HepG2 (cell line): Measurements from ENCODE around the gene TANC1. TPM values are rescaled to one million over a fixed set of nuclear protein-coding genes. Genes with fewer than 3 reads are reported as not detected.
A peak's percentile ranks its signal among the peaks of the same experiment; 100 is the strongest.

Experiments used
- CHD2 ChIP-seq: IDR thresholded peaks from 2 replicates; pipeline ENCODE4 v1.6.1; 2011; ENCODE audit warnings: low read depth, low read length, improper control_type of control experiment
- FLYWCH1 ChIP-seq: sonication (generic); formaldehyde crosslinking; IDR thresholded peaks from 2 replicates; pipeline ENCODE4 v1.8.1; 2023; ENCODE audit warnings: mild to moderate bottlenecking, missing genetic modification reagents
- ISL2 ChIP-seq: sonication (generic); formaldehyde crosslinking; IDR thresholded peaks from 2 replicates; pipeline ENCODE4 v1.5.0; 2020; ENCODE audit warnings: missing genetic modification reagents
- MAFG ChIP-seq: sonication (generic); formaldehyde crosslinking; IDR thresholded peaks from 2 replicates; pipeline ENCODE4 v1.5.1; 2020; ENCODE audit warnings: mild to moderate bottlenecking, missing genetic modification reagents
- MYC ChIP-seq: sonication (generic); formaldehyde crosslinking; IDR thresholded peaks from 2 replicates; pipeline ENCODE4 v1.9.0; 2021; ENCODE audit warnings: missing genetic modification reagents, borderline replicate concordance
- NCOA1 ChIP-seq: sonication (generic); formaldehyde crosslinking; IDR thresholded peaks from 2 replicates; pipeline ENCODE4 v1.9.0; 2021; ENCODE audit warnings: missing genetic modification reagents
- POLR2G ChIP-seq: fragments of 200-400 bp; formaldehyde crosslinking; IDR thresholded peaks from 2 replicates; pipeline ENCODE4 v1.6.1; 2018; ENCODE audit warnings: mild to moderate bottlenecking, low read depth, low read length, moderate library complexity
- RBM39 ChIP-seq: fragments of 200-400 bp; formaldehyde crosslinking; IDR thresholded peaks from one replicate; pipeline ENCODE4 v1.6.1; 2018; ENCODE audit warnings: antibody characterized with exemption, mild to moderate bottlenecking, low read depth, low read length; ENCODE audit not compliant: poor library complexity, severe bottlenecking
- RFX3 ChIP-seq: IDR thresholded peaks from 2 replicates; pipeline ENCODE4 v1.6.1; 2016; ENCODE audit warnings: missing biosample characterization, missing genetic modification reagents
- SIX4 ChIP-seq: sonication (generic); formaldehyde crosslinking; IDR thresholded peaks from 2 replicates; pipeline ENCODE4 v1.4.0; 2020; ENCODE audit warnings: missing genetic modification reagents
- SP4 ChIP-seq: sonication (generic); formaldehyde crosslinking; IDR thresholded peaks from 2 replicates; pipeline ENCODE4 v1.8.1; 2023; ENCODE audit warnings: mild to moderate bottlenecking, missing genetic modification reagents
- YEATS2 ChIP-seq: sonication (generic); formaldehyde crosslinking; IDR thresholded peaks from 2 replicates; pipeline ENCODE4 v1.4.0; 2020; ENCODE audit warnings: missing genetic modification reagents, borderline replicate concordance
- ZFP37 ChIP-seq: sonication (generic); formaldehyde crosslinking; IDR thresholded peaks from 2 replicates; pipeline ENCODE4 v1.4.0; 2020; ENCODE audit warnings: missing genetic modification reagents, borderline replicate concordance
- ZFP41 ChIP-seq: sonication (generic); formaldehyde crosslinking; IDR thresholded peaks from 2 replicates; pipeline ENCODE4 v1.4.0; 2020; ENCODE audit warnings: mild to moderate bottlenecking, missing genetic modification reagents, borderline replicate concordance
- ZKSCAN8 ChIP-seq: IDR thresholded peaks from 2 replicates; pipeline ENCODE4 v1.6.1; 2016; ENCODE audit warnings: borderline replicate concordance, missing genetic modification reagents, missing compliant biosample characterization
- ZNF598 ChIP-seq: sonication (generic); formaldehyde crosslinking; IDR thresholded peaks from 2 replicates; pipeline ENCODE4 v1.5.1; 2020; ENCODE audit warnings: mild to moderate bottlenecking, missing genetic modification reagents, borderline replicate concordance
- polyA plus RNA-seq, 8 experiments: library from polyadenylated mRNA; depleted of rRNA in 3 of 8; stranded (reverse) in 7 of 8; unstranded in 1 of 8; fragments of >200 nt; fragmentation: Illumina TruSeq in 4 of 8; extraction: Trizol in 4 of 8; gene quantifications; 2 replicates each; pipeline versions ENCODE4 v1.2.1 to v1.2.3, GENCODE V29; 2011 to 2016; ENCODE audit warnings: low read depth in 4 of 8, missing spikeins in 1 of 8, mixed read lengths in 1 of 8; ENCODE audit not compliant: insufficient read depth in 1 of 8
- total RNA-seq, 5 experiments: library from RNA; depleted of rRNA; stranded (reverse); fragments of >200 nt; fragmentation: Illumina TruSeq; extraction: Trizol; gene quantifications; 2 replicates each; pipeline ENCODE4 v1.2.3, GENCODE V29; 2016; ENCODE audit warnings: low read depth in 1 of 5
- TF ChIP-seq, protein P1 (sequence below): sonication (generic); formaldehyde crosslinking; IDR thresholded peaks from 2 replicates; pipeline ENCODE4 v1.9.0; 2021; ENCODE audit warnings: missing genetic modification reagents, borderline replicate concordance
- TF ChIP-seq, protein P2 (sequence below): sonication (generic); formaldehyde crosslinking; IDR thresholded peaks from 2 replicates; pipeline ENCODE4 v1.5.0; 2020; ENCODE audit warnings: missing genetic modification reagents, mild to moderate bottlenecking, borderline replicate concordance
- TF ChIP-seq, protein P3 (sequence below): sonication (generic); formaldehyde crosslinking; IDR thresholded peaks from 2 replicates; pipeline ENCODE4 v1.5.0; 2020; ENCODE audit warnings: missing genetic modification reagents, mild to moderate bottlenecking, borderline replicate concordance
- TF ChIP-seq, protein P4 (sequence below): sonication (generic); formaldehyde crosslinking; IDR thresholded peaks from 2 replicates; pipeline ENCODE4 v1.8.0; 2022; ENCODE audit warnings: low read depth, missing genetic modification reagents
- TF ChIP-seq, protein P5 (sequence below): sonication (generic); formaldehyde crosslinking; IDR thresholded peaks from 2 replicates; pipeline ENCODE4 v1.4.0; 2020; ENCODE audit warnings: mild to moderate bottlenecking, low read depth, missing genetic modification reagents
- TF ChIP-seq, protein P6 (sequence below): IDR thresholded peaks from 2 replicates; pipeline ENCODE4 v1.6.1; 2016; ENCODE audit warnings: mild to moderate bottlenecking, missing biosample characterization, missing genetic modification reagents

The TANC1 gene
- total and polyA plus RNA-seq, 2 of the 13 experiments (the other 11 are each of a cell fraction or from before 2014, with no cell fraction given): 2.3 to 5.6 TPM

DNA sequence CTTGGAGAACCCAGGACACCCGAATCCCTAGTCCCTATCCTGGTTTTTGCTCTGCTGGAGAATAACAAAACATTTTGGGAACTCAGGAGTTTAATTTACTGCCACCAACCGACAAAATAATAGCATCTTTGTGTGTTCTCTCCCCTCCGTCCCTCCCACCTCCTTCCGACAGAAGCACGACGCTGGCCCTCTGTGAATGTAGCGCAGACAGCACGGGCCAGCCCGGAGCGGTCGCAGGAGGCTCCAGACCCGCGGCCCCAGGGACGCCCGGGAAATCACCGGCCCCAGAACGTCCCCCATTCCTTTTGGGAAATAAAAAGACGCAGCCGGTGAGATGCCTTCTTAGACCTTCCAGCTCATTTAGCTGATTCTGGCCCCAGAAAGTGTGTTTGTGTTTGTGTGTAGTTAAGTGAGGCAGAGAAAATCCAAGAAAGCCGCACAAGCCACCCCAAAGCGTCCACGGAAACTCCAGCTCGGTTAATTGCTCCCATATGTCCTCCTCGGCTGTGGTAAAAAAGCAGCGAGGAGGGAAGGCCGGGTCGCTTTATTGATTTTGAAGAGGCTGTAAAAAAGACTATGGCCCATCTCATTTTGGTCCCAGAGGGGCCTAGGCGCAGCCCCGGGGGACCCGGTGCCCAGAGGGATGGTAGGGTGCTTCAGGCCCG lies 577 bp upstream of the TANC1 start (continued):
- TF ChIP-seq, protein P1, sequence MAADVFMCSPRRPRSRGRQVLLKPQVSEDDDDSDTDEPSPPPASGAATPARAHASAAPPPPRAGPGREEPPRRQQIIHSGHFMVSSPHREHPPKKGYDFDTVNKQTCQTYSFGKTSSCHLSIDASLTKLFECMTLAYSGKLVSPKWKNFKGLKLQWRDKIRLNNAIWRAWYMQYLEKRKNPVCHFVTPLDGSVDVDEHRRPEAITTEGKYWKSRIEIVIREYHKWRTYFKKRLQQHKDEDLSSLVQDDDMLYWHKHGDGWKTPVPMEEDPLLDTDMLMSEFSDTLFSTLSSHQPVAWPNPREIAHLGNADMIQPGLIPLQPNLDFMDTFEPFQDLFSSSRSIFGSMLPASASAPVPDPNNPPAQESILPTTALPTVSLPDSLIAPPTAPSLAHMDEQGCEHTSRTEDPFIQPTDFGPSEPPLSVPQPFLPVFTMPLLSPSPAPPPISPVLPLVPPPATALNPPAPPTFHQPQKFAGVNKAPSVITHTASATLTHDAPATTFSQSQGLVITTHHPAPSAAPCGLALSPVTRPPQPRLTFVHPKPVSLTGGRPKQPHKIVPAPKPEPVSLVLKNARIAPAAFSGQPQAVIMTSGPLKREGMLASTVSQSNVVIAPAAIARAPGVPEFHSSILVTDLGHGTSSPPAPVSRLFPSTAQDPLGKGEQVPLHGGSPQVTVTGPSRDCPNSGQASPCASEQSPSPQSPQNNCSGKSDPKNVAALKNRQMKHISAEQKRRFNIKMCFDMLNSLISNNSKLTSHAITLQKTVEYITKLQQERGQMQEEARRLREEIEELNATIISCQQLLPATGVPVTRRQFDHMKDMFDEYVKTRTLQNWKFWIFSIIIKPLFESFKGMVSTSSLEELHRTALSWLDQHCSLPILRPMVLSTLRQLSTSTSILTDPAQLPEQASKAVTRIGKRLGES (CRISPR knock-in tag): 0 out of 2 replicates have a peak, but pooled peaks have one; percentile 3
- TF ChIP-seq, protein P2, sequence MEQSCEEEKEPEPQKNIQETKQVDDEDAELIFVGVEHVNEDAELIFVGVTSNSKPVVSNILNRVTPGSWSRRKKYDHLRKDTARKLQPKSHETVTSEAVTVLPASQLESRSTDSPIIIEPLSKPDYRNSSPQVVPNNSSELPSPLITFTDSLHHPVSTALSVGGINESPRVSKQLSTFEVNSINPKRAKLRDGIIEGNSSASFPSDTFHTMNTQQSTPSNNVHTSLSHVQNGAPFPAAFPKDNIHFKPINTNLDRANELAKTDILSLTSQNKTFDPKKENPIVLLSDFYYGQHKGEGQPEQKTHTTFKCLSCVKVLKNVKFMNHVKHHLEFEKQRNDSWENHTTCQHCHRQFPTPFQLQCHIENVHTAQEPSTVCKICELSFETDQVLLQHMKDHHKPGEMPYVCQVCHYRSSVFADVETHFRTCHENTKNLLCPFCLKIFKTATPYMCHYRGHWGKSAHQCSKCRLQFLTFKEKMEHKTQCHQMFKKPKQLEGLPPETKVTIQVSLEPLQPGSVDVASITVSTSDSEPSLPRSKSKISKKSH (CRISPR knock-in tag): no peak; the same call in 1 of the 2 replicates
- TF ChIP-seq, protein P3, sequence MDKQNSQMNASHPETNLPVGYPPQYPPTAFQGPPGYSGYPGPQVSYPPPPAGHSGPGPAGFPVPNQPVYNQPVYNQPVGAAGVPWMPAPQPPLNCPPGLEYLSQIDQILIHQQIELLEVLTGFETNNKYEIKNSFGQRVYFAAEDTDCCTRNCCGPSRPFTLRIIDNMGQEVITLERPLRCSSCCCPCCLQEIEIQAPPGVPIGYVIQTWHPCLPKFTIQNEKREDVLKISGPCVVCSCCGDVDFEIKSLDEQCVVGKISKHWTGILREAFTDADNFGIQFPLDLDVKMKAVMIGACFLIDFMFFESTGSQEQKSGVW (CRISPR knock-in tag): no peak
- TF ChIP-seq NCOA1 (CRISPR knock-in tag): no peak
- TF ChIP-seq ZNF598 (CRISPR knock-in tag): peak; percentile 18; the same call in 1 of the 2 replicates
- TF ChIP-seq ZKSCAN8: no peak
- no peak for TF ChIP-seq POLR2G
- TF ChIP-seq FLYWCH1: no peak
- TF ChIP-seq RBM39: no peak
- no peak for TF ChIP-seq CHD2
- no peak for TF ChIP-seq SP4 (CRISPR knock-in tag)
- TF ChIP-seq MAFG: no peak
- TF ChIP-seq ZFP41 (CRISPR knock-in tag): no peak
- TF ChIP-seq, protein P4, sequence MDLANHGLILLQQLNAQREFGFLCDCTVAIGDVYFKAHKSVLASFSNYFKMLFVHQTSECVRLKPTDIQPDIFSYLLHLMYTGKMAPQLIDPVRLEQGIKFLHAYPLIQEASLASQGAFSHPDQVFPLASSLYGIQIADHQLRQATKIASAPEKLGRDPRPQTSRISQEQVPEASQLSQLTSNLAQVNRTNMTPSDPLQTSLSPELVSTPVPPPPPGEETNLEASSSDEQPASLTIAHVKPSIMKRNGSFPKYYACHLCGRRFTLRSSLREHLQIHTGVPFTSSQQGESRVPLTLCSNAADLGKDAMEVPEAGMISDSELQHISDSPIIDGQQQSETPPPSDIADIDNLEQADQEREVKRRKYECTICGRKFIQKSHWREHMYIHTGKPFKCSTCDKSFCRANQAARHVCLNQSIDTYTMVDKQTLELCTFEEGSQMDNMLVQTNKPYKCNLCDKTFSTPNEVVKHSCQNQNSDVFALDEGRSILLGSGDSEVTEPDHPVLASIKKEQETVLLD (CRISPR knock-in tag): no peak
- TF ChIP-seq, protein P5, sequence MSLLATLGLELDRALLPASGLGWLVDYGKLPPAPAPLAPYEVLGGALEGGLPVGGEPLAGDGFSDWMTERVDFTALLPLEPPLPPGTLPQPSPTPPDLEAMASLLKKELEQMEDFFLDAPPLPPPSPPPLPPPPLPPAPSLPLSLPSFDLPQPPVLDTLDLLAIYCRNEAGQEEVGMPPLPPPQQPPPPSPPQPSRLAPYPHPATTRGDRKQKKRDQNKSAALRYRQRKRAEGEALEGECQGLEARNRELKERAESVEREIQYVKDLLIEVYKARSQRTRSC (CRISPR knock-in tag): no peak
- no peak for TF ChIP-seq ZFP37 (CRISPR knock-in tag)
- peak; percentile 44; the same call in 1 of the 2 replicates for TF ChIP-seq MYC (CRISPR knock-in tag)
- TF ChIP-seq, protein P6, sequence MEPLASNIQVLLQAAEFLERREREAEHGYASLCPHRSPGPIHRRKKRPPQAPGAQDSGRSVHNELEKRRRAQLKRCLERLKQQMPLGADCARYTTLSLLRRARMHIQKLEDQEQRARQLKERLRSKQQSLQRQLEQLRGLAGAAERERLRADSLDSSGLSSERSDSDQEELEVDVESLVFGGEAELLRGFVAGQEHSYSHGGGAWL: no peak
- peak; percentile 2; the same call in 1 of the 2 replicates for TF ChIP-seq ISL2
- TF ChIP-seq SIX4 (CRISPR knock-in tag): no peak
- no peak for TF ChIP-seq RFX3 (CRISPR knock-in tag)
- TF ChIP-seq YEATS2: no peak
